Measurements from ENCODE around the gene CYSLTR2. TPM values are rescaled to one million over a fixed set of nuclear protein-coding genes. Genes with fewer than 3 reads are reported as not detected.
"Not testable (repeated sequence)": the region's sequence is repeated elsewhere in the genome, so short reads cannot be mapped to it uniquely, and the experiment has no call there.

CYSLTR2 gene
- total RNA-seq, 1 experiment from 2014 or later, result not detected

DNA sequence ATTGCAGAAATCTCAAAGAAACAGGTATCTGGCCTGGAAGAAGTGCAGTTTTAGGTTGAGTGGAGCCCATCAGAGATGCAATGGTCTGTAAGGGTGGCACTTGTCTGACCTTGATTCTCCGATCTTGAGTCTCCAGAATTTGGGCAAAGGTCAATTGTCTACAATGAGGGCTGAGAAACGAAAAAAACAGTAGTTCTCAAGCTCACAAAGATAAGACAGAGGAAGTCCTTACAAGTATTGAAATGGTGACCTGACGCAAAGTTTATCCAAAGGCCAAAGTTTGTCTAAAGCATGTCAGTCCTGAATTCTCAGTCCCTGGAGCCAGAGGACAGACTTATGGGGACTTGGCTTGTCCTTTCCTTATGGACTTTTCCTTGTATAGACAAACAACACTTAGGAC lies 40.3 kb downstream of the CYSLTR2 start:
- no peak for DNase-seq (ENCODE audit: low read depth)

DNA sequence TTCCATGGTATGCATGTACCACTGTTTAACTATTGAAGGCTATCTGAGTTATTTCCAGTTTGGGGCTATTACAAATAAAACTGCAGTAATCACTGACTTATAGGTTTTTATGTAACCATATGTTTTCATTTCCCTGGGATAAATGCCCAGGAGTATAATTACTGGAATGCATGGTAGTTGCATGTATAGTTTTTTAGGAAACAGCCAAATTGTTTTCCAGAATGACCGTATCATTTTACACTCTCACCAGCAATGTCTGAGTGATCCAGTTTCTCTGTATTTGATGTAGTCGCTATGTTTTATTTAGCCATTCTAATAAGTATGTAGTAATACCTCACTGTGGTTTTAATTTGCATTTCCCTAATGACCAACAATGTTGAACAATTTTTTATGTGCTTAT lies 42.0 kb downstream of the CYSLTR2 start:
- DNase-seq (ENCODE audit: low read depth), result no peak

DNA sequence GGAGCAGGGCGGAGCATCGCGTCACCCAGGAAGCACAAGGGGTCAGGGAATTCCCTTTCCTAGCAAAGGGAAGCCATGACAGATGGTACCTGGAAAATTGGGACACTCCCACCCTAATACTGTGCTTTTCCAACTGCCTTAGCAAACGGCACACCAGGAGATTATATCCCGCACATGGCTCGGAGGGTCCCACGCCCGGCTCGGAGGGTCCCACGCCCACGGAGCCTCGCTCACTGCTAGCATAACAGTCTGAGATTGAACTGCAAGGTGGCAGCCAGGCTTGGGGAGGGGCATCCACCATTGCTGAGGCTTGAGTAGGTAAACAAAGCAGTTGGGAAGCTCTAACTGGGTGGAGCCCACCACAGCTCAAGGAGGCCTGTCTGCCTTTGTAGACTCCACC lies 42.9 kb downstream of the CYSLTR2 start:
- DNase-seq (ENCODE audit: low read depth), result not testable (repeated sequence)

DNA sequence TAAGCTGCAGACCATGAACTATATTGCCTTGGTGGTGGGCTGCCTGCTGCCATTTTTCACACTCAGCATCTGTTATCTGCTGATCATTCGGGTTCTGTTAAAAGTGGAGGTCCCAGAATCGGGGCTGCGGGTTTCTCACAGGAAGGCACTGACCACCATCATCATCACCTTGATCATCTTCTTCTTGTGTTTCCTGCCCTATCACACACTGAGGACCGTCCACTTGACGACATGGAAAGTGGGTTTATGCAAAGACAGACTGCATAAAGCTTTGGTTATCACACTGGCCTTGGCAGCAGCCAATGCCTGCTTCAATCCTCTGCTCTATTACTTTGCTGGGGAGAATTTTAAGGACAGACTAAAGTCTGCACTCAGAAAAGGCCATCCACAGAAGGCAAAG lies 53.7 kb downstream of the CYSLTR2 start:
- no peak for DNase-seq (ENCODE audit: low read depth)

DNA sequence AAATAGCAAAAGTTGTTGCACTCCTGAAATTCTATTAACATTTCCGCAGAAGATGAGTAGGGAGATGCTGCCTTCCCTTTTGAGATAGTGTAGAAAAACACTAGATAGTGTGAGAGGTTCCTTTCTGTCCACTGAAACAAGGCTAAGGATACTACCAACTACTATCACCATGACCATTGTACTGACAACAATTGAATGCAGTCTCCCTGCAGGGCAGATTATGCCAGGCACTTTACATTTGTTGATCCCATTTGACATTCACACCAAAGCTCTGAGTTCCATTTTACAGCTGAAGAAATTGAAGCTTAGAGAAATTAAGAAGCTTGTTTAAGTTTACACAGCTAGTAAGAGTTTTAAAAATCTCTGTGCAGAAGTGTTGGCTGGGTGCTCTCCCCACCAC lies 55.0 kb downstream of the CYSLTR2 start:
- DNase-seq (ENCODE audit: low read depth), result no peak

DNA sequence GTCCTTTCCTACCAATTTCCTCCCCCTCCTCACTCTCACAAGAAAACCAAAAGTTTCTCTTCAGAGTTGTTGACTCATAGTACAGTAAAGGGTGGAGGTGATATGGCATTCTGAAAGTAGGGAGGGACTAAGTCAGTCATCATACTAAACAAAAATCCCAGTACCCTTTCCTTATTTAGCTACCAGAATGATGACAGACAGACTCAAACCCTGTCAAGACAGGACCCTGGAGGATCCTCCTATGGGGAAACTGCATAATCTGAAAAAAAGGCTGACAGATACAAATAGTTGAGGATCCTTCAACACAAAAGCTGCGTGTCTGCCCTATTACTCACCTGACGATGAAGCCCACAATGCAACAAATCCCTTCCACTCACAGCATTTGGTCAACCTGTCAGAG lies 55.5 kb downstream of the CYSLTR2 start:
- no peak for DNase-seq (ENCODE audit: low read depth)

DNA sequence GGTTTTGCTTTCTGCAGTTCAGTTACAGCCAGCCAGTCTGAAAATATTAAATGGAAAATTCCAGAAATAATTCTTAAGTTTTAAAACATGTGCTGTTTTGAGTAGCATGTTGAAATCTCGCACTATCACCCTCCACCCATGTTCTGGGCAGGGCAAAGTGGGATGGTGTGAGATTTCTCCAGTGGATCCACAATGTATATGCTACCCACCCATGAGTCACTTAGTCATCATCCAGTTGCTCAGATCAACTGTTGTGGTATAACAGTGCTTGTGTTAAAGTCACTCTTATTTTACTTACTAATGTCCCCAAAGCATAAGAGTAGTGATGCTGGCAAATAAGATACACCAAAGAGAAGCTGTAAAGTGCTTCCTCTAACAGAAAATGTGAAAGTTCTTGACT lies 56.4 kb downstream of the CYSLTR2 start:
- no peak for DNase-seq (ENCODE audit: low read depth)

DNA sequence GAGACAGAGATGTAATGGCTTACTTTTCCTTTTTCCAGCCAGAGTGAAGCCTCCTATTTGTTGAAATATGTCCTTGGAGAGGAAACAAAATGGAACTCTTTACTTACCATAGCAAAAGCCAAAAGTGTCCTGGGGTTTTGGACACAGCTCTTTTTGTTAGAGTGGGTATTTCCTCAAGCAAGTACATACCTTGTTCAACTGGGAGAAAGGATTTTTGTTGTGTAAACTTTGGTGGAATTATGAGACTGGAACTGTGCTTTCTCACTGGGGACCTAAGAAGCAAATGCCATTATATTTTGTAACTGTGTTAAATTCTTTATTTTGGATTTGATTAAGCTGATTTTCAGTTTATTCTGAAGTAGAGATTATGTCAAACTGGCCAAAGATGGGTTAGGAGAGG lies 58.4 kb downstream of the CYSLTR2 start:
- no peak for DNase-seq (ENCODE audit: low read depth)

DNA sequence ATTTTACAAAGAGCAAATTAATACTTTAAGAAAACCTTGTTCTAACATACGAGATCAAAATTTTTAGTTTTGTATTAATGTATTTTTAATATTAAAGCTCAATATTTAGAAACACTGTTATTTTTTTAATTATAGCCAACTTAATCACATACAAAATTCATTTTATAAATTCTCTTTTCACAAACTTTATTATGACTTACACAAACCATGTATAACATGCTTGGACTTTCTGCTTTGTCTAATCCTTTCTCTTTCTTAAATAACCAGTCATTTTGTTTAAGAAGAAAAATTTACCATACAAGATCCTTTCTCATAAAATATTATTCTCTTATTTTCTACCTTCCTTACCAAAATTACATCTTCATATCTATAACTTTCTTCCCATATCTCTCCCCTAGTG lies 62.2 kb downstream of the CYSLTR2 start:
- DNase-seq (ENCODE audit: low read depth), result no peak

DNA sequence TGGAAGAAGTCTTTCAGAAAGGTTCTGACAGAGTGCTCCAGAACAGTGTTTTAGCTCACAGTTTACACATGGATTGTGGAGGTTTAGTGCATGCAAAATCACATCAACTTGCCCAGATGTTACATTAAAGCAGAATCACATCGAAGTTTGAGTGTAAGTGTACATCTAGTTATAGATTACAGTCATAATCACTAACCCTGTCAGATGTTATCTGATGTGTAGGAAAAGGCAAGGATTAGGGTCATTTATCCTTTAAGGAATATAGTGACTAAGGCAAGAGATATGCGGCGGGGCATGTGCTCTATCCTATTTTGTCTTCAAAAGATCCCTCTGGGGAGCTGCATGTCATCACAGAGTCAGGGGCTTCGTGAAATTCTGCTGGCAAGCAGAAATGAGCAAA lies 66.9 kb downstream of the CYSLTR2 start:
- DNase-seq (ENCODE audit: low read depth), result no peak

DNA sequence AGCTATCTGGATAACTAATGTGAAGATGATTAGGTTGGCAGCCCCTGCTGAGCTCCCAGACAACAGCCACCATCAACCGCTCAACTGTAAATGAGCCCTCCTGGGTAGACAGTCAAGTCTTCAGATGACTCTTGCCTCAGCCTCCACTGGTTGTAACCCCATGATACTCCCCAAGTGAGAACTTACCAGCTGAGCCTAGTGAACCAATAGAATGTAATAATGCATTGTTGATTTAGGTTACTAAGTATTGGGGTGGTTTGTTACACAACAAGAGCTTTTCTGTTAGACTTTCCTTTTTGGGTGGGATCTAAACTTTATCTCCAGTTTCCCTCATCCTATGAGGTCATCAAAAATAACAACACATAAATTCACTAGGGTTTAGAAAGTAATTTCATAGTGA lies 69.4 kb downstream of the CYSLTR2 start:
- DNase-seq (ENCODE audit: low read depth), result no peak

DNA sequence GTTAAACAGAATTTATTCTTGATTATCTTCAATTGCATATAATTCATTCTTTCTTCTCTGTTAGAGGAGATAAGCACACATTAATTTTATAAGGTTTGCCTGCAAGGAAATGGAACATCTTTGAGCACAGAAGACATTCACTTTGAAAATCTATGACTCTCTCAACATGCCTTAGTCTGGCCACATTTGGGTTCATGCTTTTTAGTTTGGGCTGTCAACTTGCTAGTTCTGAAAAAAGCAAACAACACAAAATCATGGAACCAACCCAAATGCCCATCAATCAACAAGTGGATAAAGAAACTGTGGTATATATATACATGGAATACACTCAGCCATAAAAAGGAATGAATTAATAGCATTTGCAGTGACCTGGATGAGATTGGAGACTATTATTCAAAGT lies 71.5 kb downstream of the CYSLTR2 start:
- no peak for DNase-seq (ENCODE audit: low read depth)

DNA sequence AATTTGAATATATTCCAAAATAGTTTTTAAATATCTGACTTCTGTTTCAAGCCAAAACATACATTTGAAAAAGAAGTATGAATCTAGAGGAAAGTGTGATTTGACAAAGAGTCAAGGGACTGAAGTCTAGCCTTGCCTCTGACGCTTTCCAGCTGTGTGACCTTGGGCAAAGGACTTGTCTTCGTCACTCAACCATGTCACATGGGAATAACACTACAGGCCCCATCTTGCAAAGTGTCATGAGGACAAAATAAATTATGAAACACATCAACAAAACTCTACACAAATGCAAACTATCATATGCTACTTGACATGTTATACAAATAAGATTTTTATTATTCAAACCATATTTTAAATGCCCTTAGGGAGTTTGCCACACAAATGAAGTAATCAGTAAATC lies 73.0 kb downstream of the CYSLTR2 start:
- DNase-seq (ENCODE audit: low read depth), result no peak

DNA sequence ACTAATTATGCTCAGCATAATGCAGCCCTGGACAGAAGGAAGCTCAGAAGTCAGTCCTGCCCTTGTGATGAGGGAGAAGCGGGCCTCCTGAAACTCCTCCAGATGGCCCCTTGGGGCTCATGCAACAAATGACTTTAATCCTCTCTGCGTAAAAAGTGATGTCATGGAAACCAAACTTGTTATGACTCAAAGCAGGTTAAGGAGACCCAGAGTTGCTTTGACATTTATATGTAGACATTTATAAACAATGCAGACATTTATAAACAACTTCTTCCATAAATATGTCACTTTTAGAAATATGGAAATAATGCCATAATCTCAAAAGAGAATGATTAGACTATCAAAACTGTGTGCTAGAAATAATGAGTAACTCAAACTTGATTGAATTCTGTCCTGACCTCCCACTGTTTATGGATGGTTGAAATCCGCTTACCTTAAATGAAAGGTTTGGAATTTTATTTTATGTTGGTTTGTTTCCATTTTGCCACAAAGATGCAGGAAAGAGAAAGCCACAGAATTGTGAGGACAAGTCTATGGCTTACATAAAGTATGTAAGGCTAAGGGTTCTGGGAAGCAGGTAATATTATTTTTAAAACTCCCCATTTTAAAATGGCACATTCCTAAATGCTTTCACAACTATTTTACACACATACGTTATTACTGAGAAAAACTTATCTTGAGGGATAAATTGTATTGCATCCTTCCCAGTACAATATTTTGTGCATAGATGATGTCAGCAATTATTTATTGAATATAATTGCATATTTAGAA lies 73.7 kb downstream of the CYSLTR2 start:
- DNase-seq (ENCODE audit: low read depth), result no peak

DNA sequence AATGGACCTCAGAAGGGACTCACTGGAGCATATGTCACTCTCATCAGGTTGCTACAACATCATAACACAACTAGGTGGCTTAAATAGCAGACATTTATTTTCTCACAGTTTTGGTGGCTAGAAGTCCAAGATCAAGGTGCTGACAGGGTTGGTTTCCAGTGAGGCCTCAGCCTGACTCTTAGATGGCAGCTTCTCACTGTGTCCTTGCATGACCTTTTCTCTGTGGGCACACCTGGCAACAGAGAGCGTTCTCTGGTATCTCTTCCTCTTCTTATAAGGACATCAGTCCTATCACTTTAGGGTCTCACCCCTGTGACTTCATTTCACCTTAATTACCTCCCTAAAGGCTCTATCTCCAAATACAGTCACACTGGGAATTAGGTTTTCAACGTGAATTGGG lies 74.5 kb downstream of the CYSLTR2 start:
- DNase-seq (ENCODE audit: low read depth), result no peak

DNA sequence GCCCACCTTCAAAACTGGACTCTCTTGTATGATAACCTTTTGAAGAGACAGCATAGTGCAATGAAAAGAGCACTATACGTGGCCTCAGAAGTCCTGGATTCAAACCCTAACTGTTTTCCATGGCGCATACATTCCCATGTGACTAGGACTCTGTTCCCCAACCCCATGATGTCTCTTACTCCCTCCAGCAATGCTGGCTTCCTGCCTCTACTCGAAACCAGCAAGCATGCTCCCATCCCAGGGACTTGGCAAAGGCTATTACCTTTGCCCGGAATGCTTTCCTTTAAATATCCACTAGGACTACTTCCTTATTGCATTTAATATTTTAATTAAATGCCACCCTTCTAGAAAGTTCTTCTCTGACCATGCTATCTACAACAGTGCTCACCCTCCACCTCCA lies 75.1 kb downstream of the CYSLTR2 start:
- DNase-seq (ENCODE audit: low read depth), result no peak

DNA sequence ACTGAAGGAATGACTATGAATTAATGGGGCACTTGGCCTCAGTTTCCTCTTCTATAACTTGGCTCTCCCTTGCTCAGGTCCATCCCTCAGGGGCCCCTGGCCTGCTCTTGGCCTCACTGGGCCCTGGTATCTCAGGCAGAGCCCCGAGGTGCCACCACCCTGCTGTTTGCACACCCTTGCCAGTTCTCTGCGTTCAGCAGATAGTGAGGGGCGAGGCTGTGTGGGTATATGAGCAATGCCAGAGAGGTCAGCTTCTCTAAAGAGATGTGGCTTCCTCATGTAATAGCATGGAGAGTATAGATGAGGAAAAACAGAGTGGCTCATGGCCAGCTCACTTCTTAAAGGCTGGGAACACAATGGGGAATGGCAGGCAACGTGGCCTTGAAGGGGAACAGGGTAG lies 76.1 kb downstream of the CYSLTR2 start:
- no peak for DNase-seq (ENCODE audit: low read depth)

DNA sequence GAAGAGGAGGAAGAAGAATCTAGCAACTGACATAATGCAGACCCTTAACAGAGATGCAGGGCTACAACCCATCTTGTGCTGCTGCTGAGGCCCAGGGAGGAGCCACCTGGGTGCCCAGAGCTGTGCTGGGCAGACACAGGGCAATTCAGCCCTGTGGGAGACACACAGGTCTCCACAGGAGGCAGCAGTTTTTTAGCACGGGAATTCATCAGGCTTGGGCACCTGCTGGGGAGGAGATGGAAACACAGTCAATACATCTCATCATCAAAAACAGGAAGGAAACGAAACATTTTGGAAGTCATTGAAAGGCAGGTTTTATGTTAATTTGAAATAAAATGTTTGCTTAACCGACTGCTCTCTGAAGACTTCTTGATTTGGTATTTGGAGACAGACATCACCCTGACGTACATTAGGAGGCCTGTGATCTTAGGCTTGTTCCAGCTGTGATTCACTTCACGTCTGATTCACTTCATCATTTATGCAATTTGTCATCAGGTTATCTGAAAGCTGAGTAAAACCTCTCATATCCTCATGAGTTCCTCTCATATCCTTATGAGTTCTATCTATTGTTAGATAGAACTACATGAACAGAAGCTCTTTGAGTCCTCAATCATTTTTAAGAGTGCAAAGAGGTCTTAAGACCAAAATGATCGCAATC lies 77.4 kb downstream of the CYSLTR2 start:
- DNase-seq (ENCODE audit: low read depth), result peak; percentile 11

DNA sequence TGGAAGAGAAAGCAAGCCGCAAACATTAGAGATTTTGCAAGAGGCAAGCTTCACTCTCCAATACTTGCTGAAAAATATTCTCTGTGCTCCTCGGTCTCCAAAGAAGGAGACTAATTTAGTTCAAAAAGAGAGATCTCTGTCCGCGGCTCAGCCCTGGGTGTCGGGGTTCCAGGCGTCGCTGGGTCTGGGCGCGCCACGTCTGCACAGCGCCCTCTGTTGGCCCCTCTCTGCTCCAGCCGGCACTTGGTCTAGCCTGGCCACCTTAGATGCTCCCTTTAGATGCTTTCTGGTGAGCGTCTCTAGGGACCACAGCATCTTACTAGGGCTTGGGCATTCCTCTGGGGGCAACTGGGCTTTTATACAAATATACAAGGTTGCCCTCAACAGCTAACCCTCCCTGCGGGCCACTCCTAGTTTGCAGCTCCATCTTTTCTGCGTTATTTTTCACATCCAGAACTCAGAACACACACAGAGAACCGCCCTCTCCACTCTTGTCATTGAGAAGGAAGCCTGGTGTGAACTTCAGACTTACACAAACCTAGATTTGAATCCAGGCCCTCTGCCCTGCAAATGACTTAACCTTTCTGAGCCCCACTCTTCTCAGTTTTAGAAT lies 78.3 kb downstream of the CYSLTR2 start:
- peak; percentile 51 for DNase-seq (ENCODE audit: low read depth)

DNA sequence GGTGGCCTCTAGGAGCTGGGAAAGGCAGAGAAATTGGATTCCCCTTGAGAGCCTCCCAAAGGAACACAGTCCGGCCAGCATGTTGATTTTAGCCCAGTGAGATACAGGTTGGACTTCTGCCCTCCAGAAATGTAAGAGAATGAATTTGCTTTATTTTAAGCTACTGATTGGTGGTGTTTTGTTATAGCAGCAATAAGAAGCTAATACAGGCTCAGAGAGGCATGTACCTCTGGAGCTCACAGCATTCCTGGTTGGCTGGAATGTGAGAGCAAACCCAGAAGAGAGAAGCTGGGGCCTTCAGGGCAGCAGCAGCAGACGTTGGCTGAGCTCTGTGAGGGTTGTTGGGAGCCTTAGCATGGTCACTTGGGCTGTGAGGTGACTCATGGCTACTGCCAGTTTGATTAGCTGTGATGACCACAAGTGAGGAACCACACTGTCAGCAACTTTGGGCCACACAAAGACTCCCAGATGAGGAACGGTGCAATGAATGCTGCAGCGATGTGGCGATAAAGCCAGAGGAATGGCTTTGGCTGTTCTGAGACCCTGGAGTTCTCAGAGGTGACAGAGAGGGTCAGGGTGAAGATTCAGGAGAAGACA lies 80.1 kb downstream of the CYSLTR2 start:
- DNase-seq (ENCODE audit: low read depth), result no peak

DNA sequence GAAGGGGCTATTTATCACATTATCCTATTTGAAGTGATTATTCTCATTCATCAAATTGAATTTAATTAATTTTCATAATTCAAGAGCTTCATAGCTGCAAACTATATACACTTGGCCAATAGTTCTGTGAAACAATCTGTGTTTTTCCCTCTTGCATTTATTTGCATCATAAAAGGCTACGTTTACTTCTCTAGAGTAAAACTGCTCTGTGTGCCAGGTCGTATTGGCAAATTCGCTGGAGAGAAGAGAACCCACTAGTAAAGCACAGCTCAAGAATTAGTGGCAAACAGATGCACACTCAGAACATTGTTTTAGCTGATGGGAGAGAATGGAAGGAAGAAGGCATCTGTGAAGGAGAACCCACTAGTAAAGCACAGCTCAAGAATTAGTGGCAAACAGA lies 81.8 kb downstream of the CYSLTR2 start:
- DNase-seq (ENCODE audit: low read depth), result no peak

DNA sequence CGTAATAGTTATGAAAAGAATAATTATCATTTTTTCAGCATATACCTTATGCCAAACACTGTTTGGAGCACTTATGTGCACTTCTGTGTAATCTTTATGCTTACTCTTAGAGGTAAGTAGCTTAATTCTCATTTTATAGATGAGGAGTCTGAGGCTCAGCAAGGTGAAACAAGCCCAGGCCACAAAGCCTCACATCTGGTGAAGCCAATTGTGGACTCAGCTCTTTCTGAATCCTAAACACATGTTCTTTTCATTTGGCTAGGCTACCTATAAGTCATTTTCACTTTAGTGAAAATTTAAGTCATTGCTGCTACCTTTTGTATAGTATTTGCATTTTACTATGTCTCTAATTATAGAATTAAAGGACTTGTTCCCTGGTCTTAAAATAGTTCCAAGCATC lies 84.0 kb downstream of the CYSLTR2 start:
- DNase-seq (ENCODE audit: low read depth), result no peak

DNA sequence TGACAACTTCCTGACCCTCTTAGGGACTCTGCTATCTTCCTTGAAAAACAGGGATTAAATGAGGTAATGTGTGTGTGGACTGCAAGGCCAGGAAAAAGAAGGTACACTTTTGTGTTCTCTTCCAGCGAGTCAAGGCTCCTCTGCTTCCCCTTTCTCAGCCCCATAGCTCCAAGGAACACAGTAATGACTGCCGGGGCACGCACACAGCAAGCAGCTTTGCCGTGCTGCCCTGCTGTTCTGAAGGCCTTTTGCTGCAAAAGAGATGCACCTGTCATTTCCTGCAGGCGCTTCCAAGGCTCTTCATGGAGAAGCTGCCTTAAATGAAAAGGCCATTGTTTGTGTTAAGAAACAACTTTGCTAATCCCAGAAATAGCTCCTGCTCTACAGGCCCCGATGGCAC lies 84.6 kb downstream of the CYSLTR2 start:
- DNase-seq (ENCODE audit: low read depth), result no peak

All from Daoy (cell line).